Kidney glomerular epithelial cell (primary cell): Measurements from ENCODE around the gene FOXM1.

Experiments used
- DNase-seq: peaks from one replicate; lab custom pipeline; 2025; lab: John Stamatoyannopoulos, UW

The FOXM1 gene

DNA sequence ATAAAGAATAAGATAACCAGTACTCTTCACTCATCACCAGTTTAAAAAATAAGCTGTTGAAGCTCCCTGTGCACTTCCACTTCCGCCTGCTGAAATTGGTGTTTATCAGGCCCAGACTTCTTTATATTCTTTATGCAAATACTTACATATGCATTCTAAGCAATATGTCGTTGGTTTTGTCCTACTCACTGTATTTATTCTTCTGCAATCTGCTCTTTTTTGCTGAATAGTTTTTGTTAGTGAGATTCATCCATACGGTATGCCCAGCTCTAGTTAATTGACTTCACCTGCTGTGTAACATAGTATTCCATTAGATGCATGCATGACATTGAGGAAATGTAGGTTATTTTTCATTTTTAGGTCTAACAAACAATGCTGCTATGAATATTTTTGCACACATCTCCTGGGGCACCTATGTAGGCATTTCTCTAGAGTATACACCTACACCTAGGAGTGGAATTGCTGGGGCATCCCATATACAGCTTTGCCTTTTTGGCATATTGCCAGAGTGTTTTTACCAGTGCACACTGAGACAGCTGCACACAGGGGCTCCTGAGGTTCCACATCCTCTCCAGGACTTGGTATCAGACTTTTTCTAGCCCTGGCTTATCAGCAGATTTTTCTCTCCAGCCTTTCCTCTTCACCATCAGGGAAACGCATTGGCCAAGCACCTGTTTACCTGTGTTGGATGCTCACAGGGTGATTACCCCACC lies 41.1 kb downstream of the FOXM1 start:
- no peak for DNase-seq

DNA sequence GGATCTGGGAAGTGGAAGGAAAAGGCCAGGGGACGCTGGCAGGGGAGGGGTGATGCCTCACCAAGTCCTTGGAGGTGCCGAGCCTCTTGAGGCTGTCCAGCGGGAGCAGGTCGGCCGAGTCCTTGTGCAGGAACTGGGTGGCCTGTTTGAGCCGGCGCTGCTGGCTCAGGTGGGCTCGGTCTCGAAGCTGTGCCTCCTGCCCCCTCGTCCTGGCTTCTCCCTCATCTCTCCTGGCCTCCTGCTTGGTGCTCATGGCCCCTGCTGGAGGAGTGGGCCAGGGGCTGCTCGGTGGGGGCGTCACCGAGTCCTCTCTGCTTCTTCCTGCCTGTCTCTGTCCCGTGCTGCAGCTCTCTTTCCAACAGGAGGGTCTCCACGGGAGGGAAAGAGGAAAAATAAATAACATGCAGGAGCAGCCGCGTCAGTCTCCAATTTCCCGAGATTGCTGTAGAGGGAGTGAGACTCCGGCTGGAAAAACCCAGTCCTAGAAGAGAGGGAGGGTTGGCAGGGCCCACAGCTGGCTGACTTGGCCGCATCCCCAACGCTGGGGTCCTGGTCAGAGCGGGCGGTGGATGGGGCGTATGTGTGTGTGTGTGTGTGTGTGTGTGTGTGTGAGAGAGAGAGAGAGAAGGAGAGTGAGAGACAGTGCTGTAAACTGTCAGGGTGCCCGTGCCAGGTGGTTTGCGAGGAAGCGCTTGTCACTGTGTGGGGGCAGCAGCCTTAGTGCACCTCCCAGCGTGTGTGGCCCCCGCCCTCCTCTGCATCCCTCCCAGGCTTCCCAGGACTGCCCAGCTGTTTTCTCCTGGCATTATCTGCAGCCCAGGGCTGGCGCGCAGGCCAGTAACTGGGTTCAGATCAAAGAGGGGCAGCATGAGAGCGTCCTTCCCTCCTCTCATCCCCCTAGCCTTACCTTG lies 42.1 kb downstream of the FOXM1 start, which contains the start of gene NRIP2:
NRIP2 (minus strand) TSS at position 455 of the 911 bp plus-strand sequence; CDS start at position 403, 52 bp downstream.
- DNase-seq = no peak

DNA sequence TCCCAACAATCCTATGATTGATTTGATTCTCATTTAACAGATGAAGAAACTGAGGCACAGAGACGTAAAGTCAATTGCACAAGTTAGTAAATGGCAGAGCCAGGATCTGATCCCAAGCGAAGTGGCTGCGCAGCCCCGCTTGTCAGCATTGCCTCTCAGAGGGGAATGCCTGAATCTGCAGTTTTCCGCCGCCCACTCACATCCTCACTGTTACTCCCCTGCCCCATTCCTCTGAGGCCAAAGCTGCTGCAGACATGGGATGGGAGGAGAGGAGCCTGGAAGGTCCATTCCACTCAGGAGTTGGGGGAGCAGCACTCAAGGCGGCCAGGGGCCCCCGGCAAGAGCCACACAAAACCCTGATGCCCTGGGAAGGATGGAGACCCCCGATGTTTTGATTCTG lies 43.2 kb downstream of the FOXM1 start:
- DNase-seq = no peak

DNA sequence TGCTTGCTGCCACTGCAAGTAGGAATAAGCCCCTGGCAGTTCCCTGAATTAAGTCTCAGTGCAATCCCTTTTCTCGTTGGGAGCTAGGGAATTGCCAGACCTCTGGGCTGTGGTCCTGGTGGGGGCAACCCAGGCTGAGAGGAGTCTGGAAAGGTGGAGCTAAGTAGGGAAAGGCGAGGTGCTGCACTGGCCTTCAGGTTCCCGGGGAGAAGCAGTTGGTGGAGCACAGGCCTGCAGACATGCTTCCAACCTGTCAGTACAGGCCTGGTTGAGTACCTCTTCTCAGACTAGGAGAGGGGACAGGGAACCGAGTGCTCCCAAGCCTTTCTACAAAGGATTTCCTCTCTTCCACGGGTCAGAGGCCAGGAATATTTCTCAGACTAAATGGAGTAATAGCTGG lies 43.6 kb downstream of the FOXM1 start:
- no peak for DNase-seq

DNA sequence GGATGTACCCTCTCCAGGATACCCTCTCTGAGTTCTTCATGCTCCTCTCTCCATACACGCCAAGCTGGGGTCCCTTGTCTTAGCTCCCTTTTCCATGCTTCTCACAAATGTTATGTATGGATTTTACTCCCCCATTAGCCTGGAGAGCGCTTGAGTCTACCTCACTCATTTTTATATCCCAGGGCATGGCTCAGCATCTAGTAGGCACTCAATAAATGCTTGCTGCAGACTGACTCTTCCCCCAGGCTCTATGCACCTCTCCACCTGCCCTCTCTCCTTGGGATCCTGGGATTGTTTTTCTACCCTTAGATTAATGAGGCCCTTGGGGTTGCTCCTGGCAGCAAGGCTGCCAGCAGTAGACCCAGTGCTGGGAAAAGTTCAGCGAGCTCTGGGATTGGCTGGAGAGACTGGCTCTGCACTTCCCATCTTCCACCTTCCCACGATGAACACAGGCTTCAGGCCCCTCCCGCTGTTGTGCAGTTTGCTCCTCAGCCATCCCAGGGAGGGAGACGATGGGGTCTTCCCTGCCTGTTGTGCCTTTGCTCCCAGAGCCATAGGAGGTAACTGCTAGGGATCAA lies 44.3 kb downstream of the FOXM1 start:
- no peak for DNase-seq

DNA sequence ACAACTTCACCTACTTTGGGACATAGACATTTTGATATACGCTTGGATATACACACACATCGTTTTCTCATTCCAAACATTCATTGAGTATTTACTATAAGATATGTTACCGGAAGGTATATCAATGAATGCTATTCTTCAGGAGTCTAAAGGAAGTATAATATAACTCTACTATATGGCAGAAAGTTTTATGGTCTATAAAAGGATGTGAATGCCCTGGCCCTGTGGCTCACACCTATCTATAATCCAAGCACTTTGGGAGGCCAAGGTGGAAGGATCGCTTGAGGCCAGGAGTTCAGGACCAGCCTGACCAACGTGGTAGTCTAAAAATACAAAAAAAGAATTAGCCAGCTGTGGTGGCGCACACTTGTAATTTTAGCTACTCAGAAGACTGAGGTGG lies 47.7 kb downstream of the FOXM1 start:
- DNase-seq = no peak

DNA sequence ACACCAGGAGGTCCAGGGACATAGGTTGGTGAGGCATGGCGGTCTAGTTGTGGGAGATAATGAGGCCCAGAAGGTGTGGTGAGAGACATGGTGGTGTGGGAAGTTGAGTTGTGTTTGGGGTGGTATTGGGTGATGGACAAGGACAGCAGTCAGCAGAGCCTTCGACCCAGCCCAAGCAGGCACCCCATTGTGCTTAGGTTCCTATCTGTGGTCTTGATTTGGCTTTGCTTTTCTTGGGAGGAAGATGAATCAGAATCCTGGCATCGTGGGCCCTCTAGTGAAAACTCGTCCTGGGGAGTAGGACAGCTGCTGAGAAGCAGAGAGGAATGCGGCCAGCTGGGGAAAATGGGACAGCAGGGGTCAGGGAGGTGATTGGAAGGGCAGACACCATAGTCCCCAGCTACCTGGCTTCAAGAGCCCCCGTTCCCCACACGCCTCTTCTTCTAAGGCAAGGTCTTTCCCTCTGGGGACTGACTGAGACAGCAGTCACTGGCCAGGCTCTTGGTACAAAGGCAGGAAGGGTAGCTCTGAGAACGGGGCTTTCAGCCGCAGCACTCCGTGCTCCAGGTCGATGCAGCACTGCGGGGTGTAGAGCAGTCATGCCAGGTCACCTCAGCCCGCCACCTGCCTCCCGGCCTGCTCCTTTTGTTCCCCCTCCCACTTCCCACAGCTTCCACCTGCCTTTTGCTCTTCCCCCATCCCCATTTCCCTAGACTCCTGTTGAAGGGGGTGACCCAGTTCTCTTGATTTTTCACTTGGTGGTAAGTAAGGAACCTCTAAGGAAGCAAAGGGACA lies 50.1 kb downstream of the FOXM1 start:
- no peak for DNase-seq

DNA sequence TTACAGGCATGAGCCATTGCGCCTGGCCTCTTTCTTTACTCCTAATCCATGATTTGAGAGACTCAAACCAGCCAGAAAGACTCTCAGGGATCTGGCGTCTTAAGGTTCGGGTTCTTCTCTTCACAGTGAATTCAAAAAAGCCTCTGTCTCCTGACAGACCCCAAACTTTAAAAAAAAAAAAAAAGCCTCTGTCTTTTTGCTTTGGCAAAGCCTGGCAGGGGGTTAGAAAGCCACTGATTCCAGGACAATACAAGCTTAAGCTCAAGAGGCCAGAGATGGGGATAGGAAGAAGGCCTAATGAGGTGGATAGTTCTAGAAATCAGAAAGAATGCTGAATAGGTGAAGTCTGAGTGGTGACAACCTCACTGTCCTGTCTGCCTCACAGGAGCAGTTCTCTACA lies 50.9 kb downstream of the FOXM1 start:
- no peak for DNase-seq

DNA sequence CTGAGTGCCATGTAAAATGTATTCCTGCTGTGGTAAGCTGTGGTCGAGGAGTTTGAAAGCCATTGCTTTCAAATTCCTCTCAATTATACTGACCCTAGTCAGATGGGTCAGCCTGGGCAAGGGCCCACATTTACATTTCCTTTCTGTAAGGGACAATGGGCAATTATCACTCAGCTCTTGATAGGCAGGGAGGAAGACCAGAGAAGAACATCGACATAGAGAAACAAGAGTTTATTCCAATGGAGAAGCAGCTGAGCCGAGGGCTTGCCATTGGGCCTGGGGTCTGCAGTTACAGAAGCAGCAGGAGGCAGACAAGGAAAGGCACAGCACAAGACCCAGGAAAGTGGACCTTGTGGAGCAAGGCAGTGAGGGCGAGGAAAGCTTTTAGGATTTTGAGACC lies 51.8 kb downstream of the FOXM1 start:
- DNase-seq = no peak

DNA sequence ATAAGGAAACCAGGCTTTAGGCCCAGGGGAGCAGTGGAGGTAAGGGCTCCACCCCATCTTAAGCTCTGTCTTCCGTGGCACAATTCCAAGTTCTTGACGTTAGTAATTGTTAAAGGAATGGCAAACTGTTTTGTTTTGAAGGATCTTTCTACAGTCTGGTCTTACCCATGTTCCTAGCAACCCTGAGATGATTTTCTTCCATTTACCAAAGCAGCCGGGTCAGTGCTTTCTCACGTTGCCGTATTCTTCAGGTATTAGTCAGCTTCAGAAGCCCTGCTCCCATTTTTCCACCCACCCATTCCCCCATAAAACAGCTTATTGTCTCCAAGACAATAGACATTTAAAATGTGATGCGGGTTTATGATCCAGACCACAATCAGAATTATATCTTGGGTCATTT lies 52.4 kb downstream of the FOXM1 start:
- no peak for DNase-seq

DNA sequence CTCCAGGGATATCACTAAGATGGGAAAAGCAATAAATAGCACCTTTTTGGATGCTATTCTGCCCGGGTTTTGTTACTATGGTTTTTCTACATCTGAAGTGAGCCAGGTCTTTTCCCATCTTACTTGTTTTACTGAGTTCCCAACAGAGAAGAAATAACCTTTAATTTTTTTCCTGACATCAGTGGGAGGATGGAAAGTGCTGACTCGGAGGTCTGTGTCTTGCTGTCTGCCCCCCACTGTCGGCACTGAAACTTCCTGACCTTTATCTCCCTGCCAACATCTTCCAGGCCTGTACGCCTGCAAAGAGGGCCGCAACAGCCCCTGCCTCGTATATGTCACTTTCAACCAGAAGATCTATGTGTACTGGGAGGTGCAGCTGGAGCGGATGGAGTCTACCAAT lies 53.5 kb downstream of the FOXM1 start:
- DNase-seq = no peak

DNA sequence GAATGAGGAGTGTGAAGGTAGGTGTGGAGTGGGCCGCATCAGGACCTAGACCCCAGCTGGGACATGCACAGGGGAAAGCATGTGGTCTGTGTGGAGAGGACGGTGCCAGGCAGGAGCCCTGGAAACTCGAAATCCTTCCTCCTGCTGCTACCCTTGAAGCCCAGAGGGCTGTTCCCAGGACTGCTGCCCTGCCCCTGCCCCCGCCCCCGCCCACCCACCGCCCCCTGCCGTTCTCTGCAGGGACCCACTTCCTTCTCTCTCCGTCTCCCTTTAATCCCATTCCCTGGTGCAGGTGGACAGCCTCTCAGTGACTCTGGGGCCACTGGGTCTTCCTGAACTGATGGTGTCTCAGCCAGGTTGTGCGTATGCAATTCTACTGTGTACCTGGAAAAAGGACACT lies 56.5 kb downstream of the FOXM1 start:
- DNase-seq = no peak

DNA sequence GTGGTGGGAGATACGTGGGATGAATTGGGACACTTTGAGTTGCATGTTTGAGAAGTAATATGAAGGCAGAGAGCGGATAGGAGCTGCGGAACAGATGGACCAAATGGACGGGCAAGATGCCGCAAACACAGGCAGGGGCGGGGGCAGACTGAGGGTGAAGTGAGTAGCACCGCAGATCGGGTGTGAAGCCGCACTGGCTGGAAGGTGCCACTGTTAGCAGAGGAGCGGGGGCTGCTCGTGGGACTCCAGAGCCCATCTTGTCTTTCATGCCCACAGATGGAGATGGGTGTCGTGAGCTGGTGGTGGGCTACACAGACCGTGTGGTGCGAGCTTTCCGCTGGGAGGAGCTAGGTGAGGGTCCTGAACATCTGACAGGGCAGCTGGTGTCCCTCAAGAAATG lies 57.2 kb downstream of the FOXM1 start:
- no peak for DNase-seq

DNA sequence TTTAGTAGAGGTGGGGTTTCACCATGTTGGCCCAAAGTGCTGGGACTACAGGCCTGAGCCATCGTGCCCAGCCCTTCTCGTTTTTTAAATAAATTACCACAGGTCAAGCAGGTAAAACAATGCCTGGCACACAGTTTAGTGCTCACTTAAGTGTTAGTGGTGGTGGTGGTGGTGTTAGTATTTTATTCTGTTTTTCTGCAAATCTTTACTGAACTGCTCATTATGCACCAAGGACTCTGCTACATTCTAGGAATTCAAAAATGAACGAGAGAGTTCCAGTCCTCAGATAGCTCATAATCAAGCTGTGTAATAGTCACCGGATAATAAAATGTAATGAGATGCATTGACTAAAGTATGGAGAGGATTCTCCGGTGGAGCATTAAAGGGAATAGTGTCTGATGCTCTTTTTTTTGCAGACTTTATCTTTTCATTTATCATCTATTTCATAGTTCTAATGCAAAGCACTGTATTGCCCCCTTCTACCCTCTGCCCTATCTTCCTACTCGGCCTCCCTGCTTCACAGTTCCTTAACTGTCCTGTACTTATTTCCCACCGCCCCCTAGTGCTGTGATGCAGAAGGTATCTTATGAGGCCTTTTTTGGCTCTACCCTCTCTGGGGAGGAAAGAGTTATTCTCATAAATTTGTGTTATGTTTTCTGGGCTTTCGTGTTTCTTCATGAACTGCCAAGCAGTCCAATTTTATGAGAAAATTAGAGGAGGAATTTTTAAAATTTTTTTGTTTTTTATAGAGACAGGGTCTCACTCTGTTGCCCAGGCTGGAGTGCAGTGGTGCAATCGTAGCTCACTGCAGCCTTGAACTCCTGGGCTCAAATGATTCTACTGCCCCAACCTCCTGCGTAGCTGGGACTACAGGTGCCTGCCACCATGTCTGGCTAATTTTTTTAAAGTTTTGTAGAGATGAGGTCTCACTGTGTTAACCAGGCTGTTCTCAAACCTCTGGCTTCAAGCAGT lies 63.5 kb downstream of the FOXM1 start:
- DNase-seq = peak; percentile 76

DNA sequence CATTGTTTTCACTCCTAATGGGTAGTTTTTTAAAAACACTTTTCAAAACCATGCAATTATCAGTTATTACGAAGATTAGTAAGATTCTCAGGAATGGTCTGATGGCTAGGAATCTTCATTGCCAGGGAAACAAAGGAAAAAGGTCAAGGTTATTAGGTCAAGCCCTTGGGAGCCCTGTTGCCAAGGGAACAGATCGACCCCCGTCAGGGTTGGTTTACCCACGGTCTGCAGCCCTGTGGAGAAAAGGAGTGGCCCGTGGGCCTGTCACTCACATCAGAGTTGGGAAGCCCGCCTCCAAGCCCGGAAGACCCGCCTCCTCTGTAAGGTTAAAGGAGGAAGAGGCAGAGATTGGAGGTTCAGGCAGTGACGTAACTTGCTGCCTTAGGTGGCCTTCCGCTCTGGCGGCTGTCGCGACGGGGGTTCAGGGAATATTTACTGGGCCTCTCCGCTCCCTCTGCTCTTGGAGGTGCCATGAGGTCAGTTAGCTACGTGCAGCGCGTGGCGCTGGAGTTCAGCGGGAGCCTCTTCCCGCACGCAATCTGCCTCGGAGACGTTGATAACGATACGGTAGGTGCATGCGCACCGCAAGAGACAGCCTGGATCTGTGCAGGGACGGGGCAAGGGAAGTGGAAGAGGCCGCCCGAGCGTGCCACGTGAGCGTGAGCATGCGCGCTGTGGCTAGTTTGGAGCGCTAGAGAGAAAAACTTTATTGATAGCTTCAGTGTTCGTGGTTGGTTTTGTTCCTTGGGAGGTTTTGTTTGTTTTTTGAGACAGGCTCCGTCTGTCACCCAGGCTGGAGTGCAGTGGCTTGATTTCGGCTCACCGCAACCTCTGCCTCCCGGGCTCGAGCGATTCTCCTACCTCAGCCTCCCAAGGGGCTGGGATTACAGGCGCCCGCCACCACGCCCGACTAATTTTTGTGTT lies 64.4 kb downstream of the FOXM1 start, which contains the start of gene ITFG2:
ITFG2 (plus strand) TSS at position 379 of the 924 bp plus-strand sequence; CDS start at position 472, 93 bp downstream.
- DNase-seq = peak; percentile 99

DNA sequence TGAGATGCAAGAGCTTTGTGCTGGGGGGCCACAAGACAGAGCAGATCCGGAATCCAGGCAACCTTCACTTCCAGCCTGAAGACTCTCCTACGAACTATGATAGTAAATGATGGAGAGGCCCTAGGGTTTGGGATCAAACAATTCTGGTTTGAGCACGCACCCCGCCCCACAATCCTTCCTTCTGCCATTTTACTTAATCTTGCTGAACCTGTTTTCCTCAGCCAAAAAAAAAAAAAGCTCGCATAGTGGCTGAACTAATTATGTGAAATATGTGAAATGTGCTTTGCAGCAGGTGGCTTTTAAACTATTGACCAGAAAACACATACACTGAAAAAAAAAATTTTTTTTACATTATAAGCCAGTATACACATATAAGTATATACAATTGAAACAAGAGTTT lies 65.2 kb downstream of the FOXM1 start:
- DNase-seq = no peak
